ENCODE results near the gene CALN1. TPM values are rescaled to one million over a fixed set of nuclear protein-coding genes. Genes with fewer than 3 reads are reported as not detected.

CALN1 gene
- total and polyA plus RNA-seq, 9 of the 15 experiments (the other 6 are each of a cell fraction or from before 2014, with no cell fraction given) = 1.4 to 7.5 (median 3.3) TPM

DNA sequence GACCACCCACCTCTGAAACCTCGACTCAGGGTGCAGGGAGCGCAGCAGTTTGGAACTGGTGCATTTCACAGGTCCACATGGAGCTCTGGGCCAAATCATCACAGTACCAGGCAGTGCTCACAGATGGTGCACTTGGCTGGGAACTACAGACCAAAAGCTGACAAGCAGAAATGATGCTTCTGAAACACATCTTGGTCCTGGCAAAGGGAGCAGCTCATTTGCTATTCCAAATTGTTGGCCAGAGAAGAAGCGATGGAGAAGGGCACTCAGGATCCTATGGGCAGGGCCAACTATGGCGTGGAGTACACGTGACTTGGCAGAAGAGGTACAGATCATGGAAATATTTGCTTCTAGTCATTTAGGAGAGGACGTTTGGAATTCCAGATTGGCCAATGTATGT, 383.9 kb downstream of the CALN1 start (continued):
- TF ChIP-seq, protein P1, sequence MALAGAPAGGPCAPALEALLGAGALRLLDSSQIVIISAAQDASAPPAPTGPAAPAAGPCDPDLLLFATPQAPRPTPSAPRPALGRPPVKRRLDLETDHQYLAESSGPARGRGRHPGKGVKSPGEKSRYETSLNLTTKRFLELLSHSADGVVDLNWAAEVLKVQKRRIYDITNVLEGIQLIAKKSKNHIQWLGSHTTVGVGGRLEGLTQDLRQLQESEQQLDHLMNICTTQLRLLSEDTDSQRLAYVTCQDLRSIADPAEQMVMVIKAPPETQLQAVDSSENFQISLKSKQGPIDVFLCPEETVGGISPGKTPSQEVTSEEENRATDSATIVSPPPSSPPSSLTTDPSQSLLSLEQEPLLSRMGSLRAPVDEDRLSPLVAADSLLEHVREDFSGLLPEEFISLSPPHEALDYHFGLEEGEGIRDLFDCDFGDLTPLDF (CRISPR knock-in tag; IDR thresholded peaks at IDR 0.05) = no peak
- TF ChIP-seq KLF1 (tag; IDR thresholded peaks at IDR 0.05) (no peak), RBM34 (IDR thresholded peaks at IDR 0.05; ENCODE audit: borderline replicate concordance, insufficient read depth, low read length) (no peak), ZNF354B (CRISPR knock-in tag; IDR thresholded peaks at IDR 0.05) (no peak)

DNA sequence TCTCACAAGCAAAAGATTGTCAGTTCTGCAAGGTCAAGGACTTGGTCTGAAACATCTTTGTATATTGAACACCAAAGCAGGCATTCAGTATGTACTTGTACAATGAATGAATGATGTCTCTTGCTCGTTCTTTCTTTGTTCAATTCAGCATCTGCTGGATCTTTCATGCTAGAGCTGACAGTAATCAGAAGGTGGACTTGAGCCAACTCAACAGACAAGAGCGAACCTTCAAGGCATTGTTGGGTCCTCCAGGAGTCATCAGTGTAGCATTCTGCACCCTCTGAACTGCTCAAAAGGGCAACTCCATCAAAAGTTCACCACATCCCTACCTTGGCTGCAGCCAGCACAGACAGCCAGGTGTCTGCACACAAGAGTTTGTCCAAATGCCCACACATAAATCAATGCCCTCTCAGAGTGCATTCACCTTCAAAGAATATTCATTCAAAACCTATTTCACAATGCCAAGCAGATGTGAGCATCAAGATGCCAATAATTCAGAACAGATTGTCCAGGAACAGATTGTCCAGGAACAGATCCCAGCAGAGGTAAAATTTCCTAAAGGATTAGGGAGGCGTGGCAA, 386.7 kb downstream of the CALN1 start:
- H3K9me3 ChIP-seq (replicated peaks; ENCODE audit: control insufficient read depth, insufficient read depth, low read depth, low read length) = no peaks in the 10 kb centered on the region
- no peak overlapping the region for H3K27ac ChIP-seq (ENCODE audit: extremely low read depth, low read depth, low read length)
- H3K79me2 ChIP-seq (ENCODE audit: control insufficient read depth, insufficient read depth, low read length) = no peaks in the 10 kb centered on the region
- H3K4me3 ChIP-seq = no peak overlapping the region
- H3K4me2 ChIP-seq (ENCODE audit: insufficient read depth, low read length) = no peak overlapping the region
- H3K27me3 ChIP-seq (ENCODE audit: control insufficient read depth in 2 of 2, insufficient read depth in 2 of 2, low read length in 2 of 2) = no peaks in the 10 kb centered on the region
- H2AFZ ChIP-seq (ENCODE audit: low read depth, low read length) = no peak overlapping the region
- CTCF ChIA-PET (ENCODE audit: low intra/inter-chr PET ratio) = no interaction called here
- POLR2A ChIA-PET = no interaction called here
- no peak for DNase-seq (ENCODE audit: extremely low read depth in 1 of 4, low spot score in 3 of 4)
- in situ Hi-C loops (cut with MboI) = no loop called here
- WGBS (ENCODE audit: insufficient coverage, low coverage, missing lambda C conversion rate) = 4% methylated on average over 3 of the region's 3 CpGs
- no peaks in the 10 kb centered on the region for H3K4me1 ChIP-seq (replicated peaks in 1 of 2; ENCODE audit: control insufficient read depth in 2 of 2, insufficient read depth in 2 of 2, low read length in 2 of 2)
- no peak for ATAC-seq
- no peak overlapping the region for H3K9ac ChIP-seq (ENCODE audit: insufficient read depth in 1 of 2, low read depth in 2 of 2, low read length in 2 of 2)
- intact Hi-C loops (cut with micrococcal nuclease) = no loop called here
- BruUV-seq (replicated peaks) = no TSS peak
- no peaks in the 10 kb centered on the region for H4K20me1 ChIP-seq (replicated peaks; ENCODE audit: control insufficient read depth, insufficient read depth, low read length)
- H3K36me3 ChIP-seq (ENCODE audit: control insufficient read depth, insufficient read depth, low read length) = no peaks in the 10 kb centered on the region
- FAIRE-seq = no peak
- no peaks in the 10 kb centered on the region for H3K9me1 ChIP-seq (ENCODE audit: control insufficient read depth, insufficient read depth, low read length)
- TF ChIP-seq SMAD1 (IDR thresholded peaks at IDR 0.05; ENCODE audit: low read depth, low read length, partially characterized antibody) (no peak), ZNF445 (CRISPR knock-in tag; IDR thresholded peaks at IDR 0.05; ENCODE audit: low read depth) (no peak), SREBF2 (CRISPR knock-in tag; IDR thresholded peaks at IDR 0.05) (no peak), NONO (IDR thresholded peaks at IDR 0.05; ENCODE audit: low read depth in 2 of 2, low read length in 1 of 2) (no peak), GABPB2 (CRISPR knock-in tag; conservative IDR thresholded peaks at IDR 0.05) (no peak), TAF7 (tag; IDR thresholded peaks at IDR 0.05) (no peak), MIER1 (IDR thresholded peaks at IDR 0.05; ENCODE audit: low read depth) (no peak), TEAD1 (CRISPR knock-in tag; IDR thresholded peaks at IDR 0.05) (no peak), PML (IDR thresholded peaks at IDR 0.05; ENCODE audit: low read length) (no peak), KAT2B (IDR thresholded peaks at IDR 0.05; ENCODE audit: low read depth, low read length) (no peak), NR2C2 (CRISPR knock-in tag; IDR thresholded peaks at IDR 0.05) (no peak), NR2C2 (tag; IDR thresholded peaks at IDR 0.05) (no peak)
- TF ChIP-seq, protein P2, sequence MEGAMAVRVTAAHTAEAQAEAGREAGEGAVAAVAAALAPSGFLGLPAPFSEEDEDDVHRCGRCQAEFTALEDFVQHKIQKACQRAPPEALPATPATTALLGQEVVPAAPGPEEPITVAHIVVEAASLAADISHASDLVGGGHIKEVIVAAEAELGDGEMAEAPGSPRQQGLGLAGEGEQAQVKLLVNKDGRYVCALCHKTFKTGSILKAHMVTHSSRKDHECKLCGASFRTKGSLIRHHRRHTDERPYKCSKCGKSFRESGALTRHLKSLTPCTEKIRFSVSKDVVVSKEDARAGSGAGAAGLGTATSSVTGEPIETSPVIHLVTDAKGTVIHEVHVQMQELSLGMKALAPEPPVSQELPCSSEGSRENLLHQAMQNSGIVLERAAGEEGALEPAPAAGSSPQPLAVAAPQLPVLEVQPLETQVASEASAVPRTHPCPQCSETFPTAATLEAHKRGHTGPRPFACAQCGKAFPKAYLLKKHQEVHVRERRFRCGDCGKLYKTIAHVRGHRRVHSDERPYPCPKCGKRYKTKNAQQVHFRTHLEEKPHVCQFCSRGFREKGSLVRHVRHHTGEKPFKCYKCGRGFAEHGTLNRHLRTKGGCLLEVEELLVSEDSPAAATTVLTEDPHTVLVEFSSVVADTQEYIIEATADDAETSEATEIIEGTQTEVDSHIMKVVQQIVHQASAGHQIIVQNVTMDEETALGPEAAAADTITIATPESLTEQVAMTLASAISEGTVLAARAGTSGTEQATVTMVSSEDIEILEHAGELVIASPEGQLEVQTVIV (CRISPR knock-in tag; IDR thresholded peaks at IDR 0.05; ENCODE audit: borderline replicate concordance) = no peak
- TF ChIP-seq, protein P3, sequence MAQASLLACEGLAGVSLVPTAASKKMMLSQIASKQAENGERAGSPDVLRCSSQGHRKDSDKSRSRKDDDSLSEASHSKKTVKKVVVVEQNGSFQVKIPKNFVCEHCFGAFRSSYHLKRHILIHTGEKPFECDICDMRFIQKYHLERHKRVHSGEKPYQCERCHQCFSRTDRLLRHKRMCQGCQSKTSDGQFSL (CRISPR knock-in tag; IDR thresholded peaks at IDR 0.05) = no peak
- TF ChIP-seq, protein P3 (tag; IDR thresholded peaks at IDR 0.05) = no peak
